Right atrium auricular region (tissue), 2 donors: ENCODE results near the gene RNF183. TPM values are rescaled to one million over a fixed set of nuclear protein-coding genes. Genes with fewer than 3 reads are reported as not detected.

Experiments used
- DNase-seq: peaks from one replicate; pipeline ENCODE4 v3.0.0-alpha.2; 2019; ENCODE audit warnings: low spot score
- H3K27ac ChIP-seq, 2 donors: fragments of 200-600 bp; sonication (generic); 1 replicate in 1 of 2; 2 replicates in 1 of 2; pipeline ENCODE4 v1.5.1; 2016 to 2019
- H3K27me3 ChIP-seq, 2 donors: fragments of 200-600 bp; sonication (generic); one replicate each; pipeline versions ENCODE4 v1.5.1 to v1.6.0; 2017 to 2019
- H3K36me3 ChIP-seq: fragments of 200-600 bp; sonication (generic); one replicate; pipeline ENCODE4 v1.5.1; 2016
- H3K4me1 ChIP-seq, 2 donors: fragments of 200-600 bp; sonication (generic); one replicate each; pipeline versions ENCODE4 v1.5.1 to v1.6.0; 2017 to 2019
- H3K4me3 ChIP-seq, 2 donors: fragments of 200-600 bp; sonication (generic); 1 replicate in 1 of 2; 2 replicates in 1 of 2; pipeline ENCODE4 v1.5.1; 2017 to 2019; ENCODE audit warnings: mild to moderate bottlenecking in 1 of 2, moderate library complexity in 1 of 2
- H3K9me3 ChIP-seq, 2 donors: fragments of 200-600 bp; sonication (generic); one replicate each; pipeline ENCODE4 v1.5.1; 2019
- total RNA-seq, 2 donors: library from RNA; depleted of rRNA; stranded (reverse); fragments of >200 nt; gene quantifications; one replicate each; pipeline ENCODE4 v1.1.0, GENCODE V29; 2016
- TF ChIP-seq, protein P1 (sequence below), 2 donors: fragments of 200-600 bp; sonication (generic); IDR thresholded peaks; one replicate each; pipeline ENCODE4 v1.5.1; 2019; ENCODE audit warnings: antibody characterized with exemption in 2 of 2

RNF183 gene
- total RNA-seq, 2 donors from 2014 or later, result not detected

GRCh38 chr9:113307396-113307975 lies 4.3 kb upstream of the RNF183 start:
- Histone ChIP-seq H3K9me3 (no peaks in the 10 kb centered on the region), H3K4me3 (no peak overlapping the region), H3K27me3 (no peaks in the 10 kb centered on the region), H3K4me1 (no peaks in the 10 kb centered on the region), H3K36me3 (no peaks in the 10 kb centered on the region), H3K27ac (no peak overlapping the region)
- TF ChIP-seq, protein P1, sequence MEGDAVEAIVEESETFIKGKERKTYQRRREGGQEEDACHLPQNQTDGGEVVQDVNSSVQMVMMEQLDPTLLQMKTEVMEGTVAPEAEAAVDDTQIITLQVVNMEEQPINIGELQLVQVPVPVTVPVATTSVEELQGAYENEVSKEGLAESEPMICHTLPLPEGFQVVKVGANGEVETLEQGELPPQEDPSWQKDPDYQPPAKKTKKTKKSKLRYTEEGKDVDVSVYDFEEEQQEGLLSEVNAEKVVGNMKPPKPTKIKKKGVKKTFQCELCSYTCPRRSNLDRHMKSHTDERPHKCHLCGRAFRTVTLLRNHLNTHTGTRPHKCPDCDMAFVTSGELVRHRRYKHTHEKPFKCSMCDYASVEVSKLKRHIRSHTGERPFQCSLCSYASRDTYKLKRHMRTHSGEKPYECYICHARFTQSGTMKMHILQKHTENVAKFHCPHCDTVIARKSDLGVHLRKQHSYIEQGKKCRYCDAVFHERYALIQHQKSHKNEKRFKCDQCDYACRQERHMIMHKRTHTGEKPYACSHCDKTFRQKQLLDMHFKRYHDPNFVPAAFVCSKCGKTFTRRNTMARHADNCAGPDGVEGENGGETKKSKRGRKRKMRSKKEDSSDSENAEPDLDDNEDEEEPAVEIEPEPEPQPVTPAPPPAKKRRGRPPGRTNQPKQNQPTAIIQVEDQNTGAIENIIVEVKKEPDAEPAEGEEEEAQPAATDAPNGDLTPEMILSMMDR (IDR thresholded peaks at IDR 0.05), result no peak
- no peak for DNase-seq

DNA sequence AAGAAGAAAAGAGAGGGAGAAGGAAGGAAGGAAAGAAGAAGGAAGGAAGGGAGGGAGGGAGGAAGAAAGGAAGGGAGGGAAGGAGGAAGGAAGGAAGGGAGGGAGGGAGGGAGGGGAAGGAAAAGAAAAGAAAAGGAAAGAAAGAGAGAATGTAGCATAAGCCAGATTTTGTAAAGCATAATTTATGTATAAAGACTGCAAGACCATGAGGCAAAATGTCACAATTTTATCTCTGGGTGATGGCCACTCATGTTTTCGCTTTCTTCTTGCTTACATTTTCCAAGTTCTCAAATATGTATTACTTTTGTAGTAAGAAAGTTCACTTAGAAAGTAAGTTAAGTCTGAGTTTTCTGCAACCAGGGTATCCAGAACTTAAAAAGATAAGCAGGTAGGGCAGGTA lies 3.4 kb upstream of the RNF183 start:
- H3K4me1 ChIP-seq, result no peaks in the 10 kb centered on the region
- TF ChIP-seq, protein P1 (IDR thresholded peaks at IDR 0.05), result no peak
- DNase-seq, result no peak

GRCh38 chr9:113301548-113301947 lies 1.6 kb downstream of the RNF183 start:
- no peaks in the 10 kb centered on the region for H3K27me3 ChIP-seq
- no peaks in the 10 kb centered on the region for H3K9me3 ChIP-seq
- TF ChIP-seq, protein P1 (IDR thresholded peaks at IDR 0.05), result no peak
- no peaks in the 10 kb centered on the region for H3K36me3 ChIP-seq
- no peak overlapping the region for H3K27ac ChIP-seq
- no peak for DNase-seq
- no peaks in the 10 kb centered on the region for H3K4me1 ChIP-seq
- H3K4me3 ChIP-seq, result no peak overlapping the region

More for the DNA sequence above, 3.4 kb upstream of the RNF183 start:
- Histone ChIP-seq H3K36me3 (no peaks in the 10 kb centered on the region), H3K27ac (no peak overlapping the region), H3K27me3 (no peaks in the 10 kb centered on the region), H3K4me3 (no peak overlapping the region), H3K9me3 (no peaks in the 10 kb centered on the region)

DNA sequence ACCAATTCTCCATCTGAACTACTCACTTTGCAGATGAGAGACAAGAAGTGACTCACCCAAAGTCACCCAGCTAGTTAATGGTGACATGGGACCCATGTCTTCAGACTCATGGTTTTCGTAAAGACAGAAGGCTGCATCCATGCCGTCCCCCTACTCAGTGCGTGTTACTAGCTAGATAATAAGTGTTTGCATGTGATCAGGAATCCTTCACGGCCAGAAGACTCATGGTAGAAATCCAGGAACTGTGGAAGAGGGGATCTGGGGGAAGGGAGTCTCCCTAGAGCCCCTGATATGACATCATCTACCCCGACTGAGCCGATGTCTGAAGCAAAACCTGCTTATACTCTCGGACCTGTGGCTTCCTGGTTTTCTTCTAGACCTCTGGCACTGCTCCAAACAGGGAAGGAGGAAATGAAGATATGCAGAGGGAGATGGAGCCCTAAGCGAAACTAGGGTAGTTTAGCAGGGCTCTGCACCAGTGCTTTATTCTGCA lies 3.3 kb downstream of the RNF183 start:
- Histone ChIP-seq H3K27me3 (no peaks in the 10 kb centered on the region), H3K9me3 (no peaks in the 10 kb centered on the region), H3K27ac (no peak overlapping the region), H3K36me3 (no peaks in the 10 kb centered on the region), H3K4me3 (no peak overlapping the region), H3K4me1 (no peaks in the 10 kb centered on the region)
- DNase-seq, result no peak
- TF ChIP-seq, protein P1 (IDR thresholded peaks at IDR 0.05), result no peak

DNA sequence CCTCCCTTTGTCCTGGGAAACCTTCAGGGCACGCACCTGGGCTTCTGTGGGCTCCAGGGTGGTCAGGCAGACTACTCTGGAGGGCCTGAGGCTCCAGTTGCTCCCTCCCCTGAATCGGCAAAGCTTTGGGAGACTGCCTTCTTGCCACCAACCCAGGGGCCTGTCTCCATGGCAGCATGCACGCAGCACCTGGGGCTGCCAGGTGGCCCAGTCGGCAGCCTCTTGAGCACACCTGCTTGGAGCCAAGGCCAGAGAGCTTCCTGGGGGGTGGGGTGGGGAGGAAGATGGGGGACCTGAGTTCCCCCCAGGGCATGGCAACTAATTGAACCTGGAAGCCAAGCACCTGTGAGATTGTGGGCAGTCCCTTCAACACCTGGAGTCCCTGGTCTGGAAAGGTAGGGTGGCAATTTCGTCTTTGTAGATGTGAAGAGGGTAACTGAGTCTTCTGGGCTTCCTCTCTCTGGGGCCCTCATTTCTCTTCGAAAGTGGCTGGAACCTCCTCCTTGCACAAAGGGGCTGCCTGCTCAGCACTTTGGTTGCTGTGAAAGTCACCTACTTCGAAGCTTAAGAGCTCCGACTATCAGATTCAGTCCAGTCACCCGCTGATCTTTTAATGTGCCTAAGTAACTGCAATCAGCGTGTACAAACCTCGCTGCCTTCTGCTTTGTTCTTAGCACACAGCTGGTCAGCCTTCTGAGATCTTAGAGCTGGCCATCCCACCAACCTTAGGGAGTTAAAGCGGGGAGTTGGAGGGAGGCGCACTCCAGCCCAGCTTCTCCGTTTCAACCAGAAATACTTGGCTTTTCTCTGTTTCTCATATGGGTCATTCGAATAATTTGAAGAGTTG lies 4.0 kb downstream of the RNF183 start:
- Histone ChIP-seq H3K4me3 (no peak overlapping the region), H3K4me1 (no peaks in the 10 kb centered on the region), H3K27me3 (no peaks in the 10 kb centered on the region), H3K9me3 (no peaks in the 10 kb centered on the region), H3K36me3 (no peaks in the 10 kb centered on the region), H3K27ac (no peak overlapping the region)
- no peak for DNase-seq
- TF ChIP-seq, protein P1 (IDR thresholded peaks at IDR 0.05), result no peak
